Suprapubic skin (tissue), 4 donors: Measurements from ENCODE around the gene DIRAS3. TPM values are rescaled to one million over a fixed set of nuclear protein-coding genes. Genes with fewer than 3 reads are reported as not detected.
"Not testable (repeated sequence)": the region's sequence is repeated elsewhere in the genome, so short reads cannot be mapped to it uniquely, and the experiment has no call there.

Experiments
- DNase-seq, 2 donors: peaks; one replicate each; pipeline ENCODE4 v3.0.0-alpha.2; 2019; ENCODE audit warnings: low spot score in 2 of 2
- H3K27ac ChIP-seq: fragments of 200-600 bp; sonication (generic); one replicate; pipeline ENCODE4 v1.5.1; 2019
- H3K27me3 ChIP-seq: fragments of 200-600 bp; sonication (generic); one replicate; pipeline ENCODE4 v1.5.1; 2019
- H3K36me3 ChIP-seq: fragments of 200-600 bp; sonication (generic); one replicate; pipeline ENCODE4 v1.5.1; 2019
- H3K4me1 ChIP-seq: fragments of 200-600 bp; sonication (generic); one replicate; pipeline ENCODE4 v1.5.1; 2019
- H3K4me3 ChIP-seq: fragments of 200-600 bp; sonication (generic); one replicate; pipeline ENCODE4 v1.5.1; 2019; ENCODE audit warnings: mild to moderate bottlenecking
- H3K9me3 ChIP-seq: fragments of 200-600 bp; sonication (generic); one replicate; pipeline ENCODE4 v1.5.1; 2019
- EP300 ChIP-seq: sonication (generic); formaldehyde crosslinking; IDR thresholded peaks from one replicate; pipeline ENCODE4 v1.6.1; 2017; ENCODE audit warnings: antibody characterized with exemption
- POLR2A ChIP-seq, 2 donors: fragments of 450-650 bp; IDR thresholded peaks; one replicate each; pipeline ENCODE4 v1.6.1; 2017; ENCODE audit warnings: antibody characterized with exemption in 2 of 2, mild to moderate bottlenecking in 2 of 2, moderate library complexity in 2 of 2
- POLR2AphosphoS5 ChIP-seq, 3 donors: sonication (generic); formaldehyde crosslinking; IDR thresholded peaks; one replicate each; pipeline ENCODE4 v1.6.1; 2017; ENCODE audit warnings: antibody characterized with exemption in 3 of 3
- WGBS: methylation state at CpG from one replicate; pipeline ENCODE4 v1.1.5; 2018; 5-methylcytosine and 5-hydroxymethylcytosine counted together
- total RNA-seq, 4 donors: library from RNA; depleted of rRNA; stranded (reverse); fragments of >200 nt; gene quantifications; one replicate each; pipeline ENCODE4 v1.1.0, GENCODE V29; 2016
- TF ChIP-seq, protein P1 (sequence below), 2 donors: fragments of 200-600 bp in 1 of 2; fragments of 450-650 bp in 1 of 2; sonication (generic) in 1 of 2; IDR thresholded peaks; one replicate each; pipeline ENCODE4 v1.5.1; 2016 to 2019; ENCODE audit warnings: antibody characterized with exemption in 2 of 2, mild to moderate bottlenecking in 1 of 2, moderate library complexity in 1 of 2

Gene DIRAS3
- total RNA-seq, 4 donors from 2014 or later: 1.4 to 2.3 (median 2.0) TPM

DNA sequence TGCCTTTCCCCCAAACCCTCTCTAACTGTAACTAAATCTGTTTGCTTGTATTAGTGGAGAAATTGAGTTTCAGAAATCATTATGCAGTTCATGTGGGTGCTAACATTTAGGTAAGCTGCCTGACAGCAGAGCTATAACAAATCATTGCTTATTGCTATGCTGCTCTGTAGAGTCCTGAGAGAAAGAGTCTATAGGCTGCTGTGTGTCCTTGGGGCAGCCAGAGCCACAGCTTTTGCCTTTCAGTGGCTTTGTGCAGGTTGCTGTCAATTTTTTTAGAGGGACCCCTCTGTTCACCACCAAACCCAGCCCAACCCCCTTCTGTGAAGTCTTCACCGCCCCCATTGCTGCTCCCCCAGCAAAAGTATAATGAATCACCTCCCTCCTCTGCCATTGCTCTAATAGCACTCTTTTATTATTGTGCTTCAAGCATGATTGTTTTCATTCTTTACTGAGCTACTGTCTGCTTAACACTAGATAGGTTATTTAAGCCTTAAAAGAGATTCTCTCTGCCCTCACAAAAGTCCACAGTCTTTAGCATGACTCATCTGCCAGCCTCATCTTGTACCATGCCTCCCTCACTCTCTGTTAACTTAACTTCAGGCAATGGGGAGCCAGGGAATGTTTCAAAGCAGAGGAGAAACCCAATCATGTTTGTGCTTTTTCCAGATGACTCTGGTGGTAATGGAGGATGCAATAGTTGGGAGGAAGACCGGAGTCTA is 38.6 kb downstream of the DIRAS3 start:
- Histone ChIP-seq H3K27me3 (no peaks in the 10 kb centered on the region), H3K36me3 (no peaks in the 10 kb centered on the region), H3K27ac (no peak overlapping the region), H3K4me3 (no peak overlapping the region), H3K9me3 (no peaks in the 10 kb centered on the region), H3K4me1 (no peaks in the 10 kb centered on the region)
- TF ChIP-seq EP300 (no peak), POLR2A (IDR thresholded peaks at IDR 0.05) (no peak)
- no peak for DNase-seq
- 93% methylated on average over 2 of the region's 2 CpGs for whole genome bisulfite sequencing

DNA sequence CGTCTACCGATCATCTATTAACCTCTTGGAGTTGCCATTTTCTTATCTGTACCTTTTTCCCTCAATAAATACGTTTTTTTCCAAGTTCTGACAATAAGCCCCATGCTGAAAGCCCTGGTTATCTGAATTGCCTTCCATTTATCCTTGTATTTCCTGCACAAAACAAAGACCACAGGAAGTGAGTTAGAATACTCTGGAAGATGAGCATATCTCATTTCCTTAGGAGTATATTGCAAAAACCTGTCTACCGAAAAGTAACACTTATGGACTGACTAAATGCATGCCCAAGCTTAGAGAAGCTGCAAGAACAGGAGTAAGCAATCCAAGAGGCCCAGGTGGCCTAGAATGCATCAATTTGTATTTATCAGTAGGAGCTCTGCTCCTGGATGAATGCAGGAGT is 39.9 kb downstream of the DIRAS3 start:
- DNase-seq: no peak
- no peak overlapping the region for H3K27ac ChIP-seq
- no peaks in the 10 kb centered on the region for H3K4me1 ChIP-seq
- TF ChIP-seq POLR2AphosphoS5 (IDR thresholded peaks at IDR 0.05): no peak
- TF ChIP-seq, protein P1, sequence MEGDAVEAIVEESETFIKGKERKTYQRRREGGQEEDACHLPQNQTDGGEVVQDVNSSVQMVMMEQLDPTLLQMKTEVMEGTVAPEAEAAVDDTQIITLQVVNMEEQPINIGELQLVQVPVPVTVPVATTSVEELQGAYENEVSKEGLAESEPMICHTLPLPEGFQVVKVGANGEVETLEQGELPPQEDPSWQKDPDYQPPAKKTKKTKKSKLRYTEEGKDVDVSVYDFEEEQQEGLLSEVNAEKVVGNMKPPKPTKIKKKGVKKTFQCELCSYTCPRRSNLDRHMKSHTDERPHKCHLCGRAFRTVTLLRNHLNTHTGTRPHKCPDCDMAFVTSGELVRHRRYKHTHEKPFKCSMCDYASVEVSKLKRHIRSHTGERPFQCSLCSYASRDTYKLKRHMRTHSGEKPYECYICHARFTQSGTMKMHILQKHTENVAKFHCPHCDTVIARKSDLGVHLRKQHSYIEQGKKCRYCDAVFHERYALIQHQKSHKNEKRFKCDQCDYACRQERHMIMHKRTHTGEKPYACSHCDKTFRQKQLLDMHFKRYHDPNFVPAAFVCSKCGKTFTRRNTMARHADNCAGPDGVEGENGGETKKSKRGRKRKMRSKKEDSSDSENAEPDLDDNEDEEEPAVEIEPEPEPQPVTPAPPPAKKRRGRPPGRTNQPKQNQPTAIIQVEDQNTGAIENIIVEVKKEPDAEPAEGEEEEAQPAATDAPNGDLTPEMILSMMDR (IDR thresholded peaks at IDR 0.05): no peak
- no peak for TF ChIP-seq EP300
- no peak for TF ChIP-seq POLR2A (IDR thresholded peaks at IDR 0.05)
- H3K4me3 ChIP-seq: no peak overlapping the region
- 26% methylated on average over 4 of the region's 4 CpGs for WGBS
- no peaks in the 10 kb centered on the region for H3K27me3 ChIP-seq
- H3K9me3 ChIP-seq: no peaks in the 10 kb centered on the region
- no peaks in the 10 kb centered on the region for H3K36me3 ChIP-seq

DNA sequence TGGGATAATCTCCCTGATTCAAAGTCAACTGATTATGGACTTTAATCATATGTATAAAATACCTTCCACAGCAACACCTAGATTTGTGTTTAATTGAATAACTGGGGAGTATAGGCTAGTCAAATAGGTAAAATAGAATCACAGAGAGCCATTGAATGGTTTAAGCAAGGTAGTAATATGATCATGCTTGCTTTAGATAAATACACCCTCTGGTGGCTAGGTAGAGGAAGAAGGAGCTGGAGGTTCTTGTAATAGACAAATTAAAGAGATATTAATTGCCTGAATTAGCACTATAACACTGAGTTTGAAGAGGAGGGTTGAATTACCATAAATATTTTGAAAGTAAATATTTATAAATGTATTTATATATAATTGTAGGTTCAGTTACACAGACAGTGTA is 40.3 kb downstream of the DIRAS3 start:
- Histone ChIP-seq H3K27ac (no peak overlapping the region), H3K27me3 (no peaks in the 10 kb centered on the region)
- TF ChIP-seq, protein P1 (IDR thresholded peaks at IDR 0.05): peak in 1 of 2 donors; percentile 13
- TF ChIP-seq POLR2AphosphoS5 (IDR thresholded peaks at IDR 0.05) (no peak), POLR2A (IDR thresholded peaks at IDR 0.05) (no peak)

DNA sequence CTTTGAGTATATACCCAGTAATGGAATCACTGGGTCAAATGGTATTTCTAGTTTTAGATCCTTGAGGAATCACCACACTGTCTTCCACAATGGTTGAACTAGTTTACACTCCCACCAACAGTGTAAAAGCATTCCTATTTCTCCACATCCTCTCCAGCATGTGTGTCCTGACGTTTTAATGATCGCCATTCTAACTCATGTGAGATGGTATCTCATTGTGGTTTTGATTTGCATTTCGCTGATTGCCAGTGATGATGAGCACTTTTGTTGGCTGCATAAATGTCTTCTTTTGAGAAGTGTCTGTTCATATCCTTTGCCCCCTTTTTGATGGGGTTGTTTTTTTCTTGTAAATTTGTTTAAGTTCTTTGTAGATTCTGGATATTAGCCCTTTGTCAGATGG is 46.8 kb downstream of the DIRAS3 start:
- H3K4me3 ChIP-seq, DNase-seq, H3K36me3 ChIP-seq, H3K9me3 ChIP-seq, H3K27me3 ChIP-seq, H3K4me1 ChIP-seq, H3K27ac ChIP-seq: not testable (repeated sequence)
- WGBS: 86% methylated on average over 3 of the region's 3 CpGs

More for the DNA sequence above, 40.3 kb downstream of the DIRAS3 start:
- no peaks in the 10 kb centered on the region for H3K36me3 ChIP-seq
- DNase-seq: no peak
- H3K4me1 ChIP-seq: no peaks in the 10 kb centered on the region
- H3K4me3 ChIP-seq: no peak overlapping the region
- H3K9me3 ChIP-seq: no peaks in the 10 kb centered on the region

DNA sequence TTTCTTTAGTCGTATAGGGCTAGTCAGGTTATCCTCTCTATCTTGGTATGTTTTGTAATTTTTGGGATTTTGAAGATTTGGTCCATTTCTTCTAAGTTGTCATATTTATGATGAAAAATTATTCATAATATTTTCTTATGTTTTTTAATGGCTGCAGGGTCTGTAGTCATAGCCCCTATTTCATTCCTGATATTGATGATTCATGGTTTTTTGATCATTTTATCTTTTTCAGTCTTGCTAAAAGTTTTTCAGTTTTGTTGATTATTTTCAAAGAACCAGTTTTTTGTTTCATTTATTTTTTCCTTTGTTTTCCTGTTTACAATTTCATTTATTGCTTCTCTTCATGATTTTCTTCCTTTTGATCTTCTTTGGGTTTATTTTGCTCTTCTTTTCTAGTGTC is 50.2 kb downstream of the DIRAS3 start:
- Histone ChIP-seq H3K27ac (no peak overlapping the region), H3K27me3 (no peaks in the 10 kb centered on the region), H3K36me3 (no peaks in the 10 kb centered on the region), H3K4me1 (no peaks in the 10 kb centered on the region), H3K9me3 (peaks cover 3% of the 10 kb centered on the region), H3K4me3 (no peak overlapping the region)
- TF ChIP-seq, protein P1 (IDR thresholded peaks at IDR 0.05): no peak
- no peak for TF ChIP-seq EP300
- no peak for TF ChIP-seq POLR2AphosphoS5 (IDR thresholded peaks at IDR 0.05)
- no peak for TF ChIP-seq POLR2A (IDR thresholded peaks at IDR 0.05)
- no peak for DNase-seq
- 0% methylated on average over 1 of the region's 1 CpG for WGBS

DNA sequence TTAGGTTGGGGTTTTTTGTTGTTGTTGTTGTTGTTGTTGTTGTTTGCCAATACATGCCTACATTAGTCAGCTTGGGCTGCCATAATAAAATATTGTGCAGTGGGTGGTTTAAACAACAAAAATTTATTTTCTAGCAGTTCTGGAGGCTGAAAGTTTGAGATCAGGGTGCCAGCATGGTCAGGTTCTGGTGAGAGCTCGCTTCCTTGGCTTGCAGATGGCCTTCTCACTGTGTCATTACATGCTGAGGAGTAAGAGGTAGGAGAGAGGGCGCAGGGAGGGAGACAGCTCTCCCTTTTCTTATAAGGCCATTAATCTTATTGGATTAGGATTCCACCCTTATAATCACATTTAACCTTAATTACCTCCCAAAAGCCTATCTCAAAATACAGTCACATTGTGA is 52.7 kb downstream of the DIRAS3 start:
- no peaks in the 10 kb centered on the region for H3K27me3 ChIP-seq
- H3K36me3 ChIP-seq: no peaks in the 10 kb centered on the region
- TF ChIP-seq POLR2AphosphoS5 (IDR thresholded peaks at IDR 0.05) (no peak), EP300 (no peak), POLR2A (IDR thresholded peaks at IDR 0.05) (no peak)
- TF ChIP-seq, protein P1 (IDR thresholded peaks at IDR 0.05): no peak
- H3K4me1 ChIP-seq: no peaks in the 10 kb centered on the region
- H3K27ac ChIP-seq: no peak overlapping the region
- peaks cover 3% of the 10 kb centered on the region for H3K9me3 ChIP-seq
- DNase-seq: no peak
- 89% methylated on average over 2 of the region's 2 CpGs for WGBS
- H3K4me3 ChIP-seq: no peak overlapping the region

Other genes with a start within 250 kb of the DIRAS3 start
- gene GNG12, start 217.2 kb downstream of the DIRAS3 start, total RNA-seq: 100 to 1,000 TPM in 1 of 4 donors, 10 to 100 TPM in 3; 89.6 to 129 (median 90.9) TPM
- 10 to 100 TPM; 62.3 to 75.0 (median 70.0) TPM for gene WLS, start 181.9 kb upstream of the DIRAS3 start, total RNA-seq